Vagina (tissue), 2 donors: ENCODE measurements around the gene FANK1. TPM values are rescaled to one million over a fixed set of nuclear protein-coding genes. Genes with fewer than 3 reads are reported as not detected.
"Not testable (repeated sequence)": the region's sequence is repeated elsewhere in the genome, so short reads cannot be mapped to it uniquely, and the experiment has no call there.

ENCODE experiments used
- DNase-seq, 2 donors: peaks; one replicate each; pipeline ENCODE4 v3.0.0-alpha.2; 2017; ENCODE audit errors: extremely low spot score in 2 of 2
- H3K27ac ChIP-seq: fragments of 200-600 bp; sonication (generic); one replicate; pipeline ENCODE4 v1.5.1; 2019
- H3K27me3 ChIP-seq: fragments of 200-600 bp; sonication (generic); one replicate; pipeline ENCODE4 v1.5.1; 2019
- H3K36me3 ChIP-seq, 2 donors: fragments of 200-600 bp; sonication (generic); one replicate each; pipeline ENCODE4 v1.5.1; 2017 to 2019
- H3K4me1 ChIP-seq: fragments of 200-600 bp; sonication (generic); one replicate; pipeline ENCODE4 v1.5.1; 2019
- H3K4me3 ChIP-seq, 2 donors: fragments of 200-600 bp; sonication (generic); 1 replicate in 1 of 2; 2 replicates in 1 of 2; pipeline ENCODE4 v1.5.1; 2016 to 2019
- H3K9me3 ChIP-seq: fragments of 200-600 bp; sonication (generic); one replicate; pipeline ENCODE4 v1.5.1; 2019
- POLR2A ChIP-seq, 2 donors: fragments of 450-650 bp; IDR thresholded peaks; one replicate each; pipeline ENCODE4 v1.6.1; 2017; ENCODE audit warnings: antibody characterized with exemption in 2 of 2, mild to moderate bottlenecking in 2 of 2, moderate library complexity in 2 of 2
- POLR2AphosphoS5 ChIP-seq, 2 donors: sonication (generic); formaldehyde crosslinking; IDR thresholded peaks; one replicate each; pipeline ENCODE4 v1.9.0; 2017; ENCODE audit warnings: antibody characterized with exemption in 2 of 2, mild to moderate bottlenecking in 2 of 2, low read depth in 1 of 2; ENCODE audit not compliant: insufficient read depth in 1 of 2
- intact Hi-C: fragments of 100-400 bp; cut with DNase I; formaldehyde crosslinking; loops from one replicate; pipeline ENCODE4 v1.15.1; 2023
- total RNA-seq: library from RNA; depleted of rRNA; stranded (reverse); fragments of >200 nt; gene quantifications from one replicate; pipeline ENCODE4 v1.2.3, GENCODE V29; 2016
- TF ChIP-seq, protein P1 (sequence below), 3 experiments: fragments of 450-650 bp in 2 of 3; fragments of 200-600 bp in 1 of 3; sonication (generic) in 1 of 3; IDR thresholded peaks; one replicate each; pipeline ENCODE4 v1.5.1; 2017 to 2019; ENCODE audit warnings: antibody characterized with exemption in 3 of 3, mild to moderate bottlenecking in 2 of 3, moderate library complexity in 2 of 3

FANK1 gene
- total RNA-seq, 1 donor from 2014 or later, result 6.6 TPM

GRCh38 chr10:125909491-125909890 is 13.1 kb downstream of the FANK1 start:
- intact Hi-C loops, H3K27ac ChIP-seq, H3K4me1 ChIP-seq, H3K9me3 ChIP-seq, H3K27me3 ChIP-seq, DNase-seq, H3K4me3 ChIP-seq, H3K36me3 ChIP-seq: not testable (repeated sequence)

GRCh38 chr10:125911145-125911544 is 14.8 kb downstream of the FANK1 start:
- Histone ChIP-seq H3K27me3 (no peaks in the 10 kb centered on the region), H3K9me3 (no peaks in the 10 kb centered on the region), H3K27ac (no peak overlapping the region), H3K36me3 (no peaks in the 10 kb centered on the region), H3K4me1 (no peaks in the 10 kb centered on the region), H3K4me3 (no peak overlapping the region)
- no peak for TF ChIP-seq POLR2A (IDR thresholded peaks at IDR 0.05)
- TF ChIP-seq, protein P1, sequence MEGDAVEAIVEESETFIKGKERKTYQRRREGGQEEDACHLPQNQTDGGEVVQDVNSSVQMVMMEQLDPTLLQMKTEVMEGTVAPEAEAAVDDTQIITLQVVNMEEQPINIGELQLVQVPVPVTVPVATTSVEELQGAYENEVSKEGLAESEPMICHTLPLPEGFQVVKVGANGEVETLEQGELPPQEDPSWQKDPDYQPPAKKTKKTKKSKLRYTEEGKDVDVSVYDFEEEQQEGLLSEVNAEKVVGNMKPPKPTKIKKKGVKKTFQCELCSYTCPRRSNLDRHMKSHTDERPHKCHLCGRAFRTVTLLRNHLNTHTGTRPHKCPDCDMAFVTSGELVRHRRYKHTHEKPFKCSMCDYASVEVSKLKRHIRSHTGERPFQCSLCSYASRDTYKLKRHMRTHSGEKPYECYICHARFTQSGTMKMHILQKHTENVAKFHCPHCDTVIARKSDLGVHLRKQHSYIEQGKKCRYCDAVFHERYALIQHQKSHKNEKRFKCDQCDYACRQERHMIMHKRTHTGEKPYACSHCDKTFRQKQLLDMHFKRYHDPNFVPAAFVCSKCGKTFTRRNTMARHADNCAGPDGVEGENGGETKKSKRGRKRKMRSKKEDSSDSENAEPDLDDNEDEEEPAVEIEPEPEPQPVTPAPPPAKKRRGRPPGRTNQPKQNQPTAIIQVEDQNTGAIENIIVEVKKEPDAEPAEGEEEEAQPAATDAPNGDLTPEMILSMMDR (IDR thresholded peaks at IDR 0.05), result no peak
- TF ChIP-seq POLR2AphosphoS5 (IDR thresholded peaks at IDR 0.05; ENCODE audit: insufficient read depth in 1 of 2, low read depth in 1 of 2), result no peak
- no peak for DNase-seq
- intact Hi-C loops, result no loop called here

- H3K9me3 ChIP-seq, result no peaks in the 10 kb centered on the region
These were observed 15.6 kb downstream of the FANK1 start for GRCh38 chr10:125911990-125912389.

DNA sequence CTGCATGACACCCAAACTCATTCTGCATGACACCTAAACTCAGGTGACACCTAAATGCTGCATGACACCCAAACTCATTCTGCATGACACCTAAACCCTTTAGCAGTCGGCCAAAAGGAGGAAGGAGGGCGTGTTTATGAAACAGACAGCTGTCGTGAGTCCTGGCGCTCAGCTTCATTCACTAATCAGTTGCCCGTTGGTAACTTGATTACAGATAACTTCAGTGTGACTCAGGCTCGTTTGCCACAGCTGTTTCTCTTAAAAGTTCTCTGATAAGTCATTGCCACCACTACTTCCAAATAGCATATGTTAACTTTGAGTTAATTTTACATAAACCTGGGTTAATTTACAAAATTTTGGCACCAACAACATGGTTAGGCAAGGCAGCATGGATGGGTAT is 16.9 kb downstream of the FANK1 start:
- DNase-seq, H3K36me3 ChIP-seq, intact Hi-C loops, H3K27ac ChIP-seq, H3K9me3 ChIP-seq, H3K27me3 ChIP-seq, H3K4me3 ChIP-seq, H3K4me1 ChIP-seq: not testable (repeated sequence)

More at GRCh38 chr10:125911990-125912389, 15.6 kb downstream of the FANK1 start:
- intact Hi-C loops, result no loop called here
- no peaks in the 10 kb centered on the region for H3K36me3 ChIP-seq
- H3K27ac ChIP-seq, result no peak overlapping the region
- H3K4me1 ChIP-seq, result no peaks in the 10 kb centered on the region
- H3K27me3 ChIP-seq, result no peaks in the 10 kb centered on the region
- TF ChIP-seq POLR2AphosphoS5 (IDR thresholded peaks at IDR 0.05; ENCODE audit: insufficient read depth in 1 of 2, low read depth in 1 of 2) (no peak), POLR2A (IDR thresholded peaks at IDR 0.05) (no peak)
- TF ChIP-seq, protein P1 (IDR thresholded peaks at IDR 0.05), result no peak
- no peak overlapping the region for H3K4me3 ChIP-seq
- no peak for DNase-seq

DNA sequence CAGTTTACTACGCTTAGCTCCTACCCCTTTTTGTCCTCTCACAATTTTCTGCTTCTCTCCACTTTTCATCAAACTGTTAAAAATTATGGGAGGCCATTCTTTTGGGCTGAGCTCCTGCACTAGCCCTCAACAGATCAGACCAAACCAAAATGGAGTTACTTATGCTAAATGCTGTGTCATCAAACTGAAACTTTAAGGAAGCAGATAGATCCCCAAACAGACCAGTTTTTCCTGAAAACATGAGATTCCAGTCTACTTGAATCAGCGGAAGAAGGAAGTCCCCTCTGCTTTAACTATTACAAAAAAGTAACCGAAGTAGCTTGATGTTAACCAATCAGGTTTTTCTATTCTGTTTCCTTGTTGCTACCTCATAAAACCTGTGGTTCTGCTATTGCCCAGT is 20.6 kb downstream of the FANK1 start:
- no peak overlapping the region for H3K4me3 ChIP-seq
- no peak for DNase-seq
- TF ChIP-seq POLR2AphosphoS5 (IDR thresholded peaks at IDR 0.05; ENCODE audit: insufficient read depth in 1 of 2, low read depth in 1 of 2) (no peak), POLR2A (IDR thresholded peaks at IDR 0.05) (no peak)
- TF ChIP-seq, protein P1 (IDR thresholded peaks at IDR 0.05), result no peak
- H3K9me3 ChIP-seq, result no peaks in the 10 kb centered on the region
- no peaks in the 10 kb centered on the region for H3K27me3 ChIP-seq
- intact Hi-C loops, result no loop called here
- no peak overlapping the region for H3K27ac ChIP-seq
- H3K36me3 ChIP-seq, result no peaks in the 10 kb centered on the region
- no peaks in the 10 kb centered on the region for H3K4me1 ChIP-seq

- H3K27ac ChIP-seq, H3K27me3 ChIP-seq, H3K4me3 ChIP-seq, H3K4me1 ChIP-seq, H3K36me3 ChIP-seq, H3K9me3 ChIP-seq, intact Hi-C loops, DNase-seq: not testable (repeated sequence)
These were observed 21.5 kb downstream of the FANK1 start for GRCh38 chr10:125917704-125918361.

DNA sequence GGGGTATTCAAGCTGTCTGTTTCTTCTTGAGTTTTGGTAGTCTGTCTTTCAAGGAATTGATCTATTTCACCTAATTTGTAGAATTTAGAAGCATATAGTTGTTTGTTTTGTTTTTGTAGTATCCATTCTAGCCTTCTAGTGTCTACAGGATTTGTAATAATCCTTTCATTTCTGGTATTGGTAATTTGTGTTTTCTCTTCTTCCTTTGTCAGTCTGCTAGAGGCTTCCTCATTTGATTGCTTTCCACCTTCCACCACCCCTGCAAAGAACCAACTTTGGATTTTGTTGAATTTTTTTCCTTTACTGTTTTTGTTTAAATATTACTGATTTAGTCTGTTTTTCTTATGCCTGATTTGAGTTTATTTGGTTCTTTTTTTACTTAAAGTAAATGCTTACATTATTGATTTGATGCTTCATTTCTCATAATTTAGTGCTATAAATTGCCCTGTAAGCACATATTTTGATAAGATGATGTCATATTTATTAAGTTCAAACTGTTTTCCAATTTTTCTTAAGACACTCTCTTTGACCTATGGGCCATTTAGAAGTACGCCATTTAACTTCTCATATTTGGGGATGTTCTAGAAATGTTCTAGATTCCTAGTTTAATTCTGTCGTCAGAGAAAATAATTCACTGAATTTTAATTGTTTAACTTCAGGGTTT is 25.4 kb downstream of the FANK1 start:
- H3K4me1 ChIP-seq, intact Hi-C loops, H3K27me3 ChIP-seq, H3K4me3 ChIP-seq, H3K9me3 ChIP-seq, H3K36me3 ChIP-seq, H3K27ac ChIP-seq, DNase-seq: not testable (repeated sequence)
